ENCODE results near the gene DIAPH3. TPM values are rescaled to one million over a fixed set of nuclear protein-coding genes. Genes with fewer than 3 reads are reported as not detected.

Gene DIAPH3
- total and polyA plus RNA-seq, 7 experiments from 2014 or later = 0.37 to 17.5 TPM; not detected in 5

DNA sequence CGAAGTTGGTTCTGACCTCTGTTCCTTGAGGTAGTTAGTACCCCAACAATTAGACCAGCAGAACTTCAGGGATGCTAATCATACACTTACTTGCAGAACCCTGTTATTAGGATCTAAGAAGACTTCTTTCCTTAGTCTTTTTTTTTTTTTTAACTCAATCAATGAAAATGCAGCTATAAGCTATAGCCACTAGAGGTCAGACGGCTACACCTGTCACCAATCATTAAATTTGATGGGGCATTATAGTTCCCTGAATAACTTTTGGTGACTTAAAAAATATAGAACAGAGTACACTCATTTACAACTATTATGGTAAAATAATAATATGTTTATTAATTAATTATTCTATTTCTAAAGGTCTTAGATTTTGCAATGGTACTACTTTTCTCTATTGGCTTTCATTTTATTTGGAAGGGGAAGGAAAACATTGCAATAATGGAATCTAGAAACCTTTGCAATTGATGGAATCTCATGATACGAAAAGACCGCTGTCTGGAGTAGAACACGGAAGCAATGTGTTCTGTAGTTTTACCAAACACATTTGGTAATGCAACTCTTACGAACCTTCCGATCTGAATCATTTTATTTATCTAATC lies 483.2 kb downstream of the DIAPH3 start:
- no peaks in the 10 kb centered on the region for H3K27me3 Mint-ChIP-seq
- intact Hi-C loops (cut with micrococcal nuclease) = loop anchor here (1.0 to 10.0 kb wide), 6 partner anchors 484 to 751 kb away; partner anchors contain the start of gene DIAPH3 (in 1 of the 2)
- peak in 4 of 9 donors; percentile 3 to 23 (median 4) for DNase-seq
- H3K36me3 ChIP-seq (ENCODE audit: control insufficient read depth in 2 of 3, insufficient read depth in 3 of 3, low read length in 3 of 3) = no peaks in the 10 kb centered on the region
- no peak overlapping the region for H3K4me3 Mint-ChIP-seq
- no peak overlapping the region for H3K4me3 ChIP-seq (ENCODE audit: low read length)
- no peak overlapping the region for H3K27ac ChIP-seq (ENCODE audit: low read depth, low read length)
- H3K36me3 Mint-ChIP-seq = no peaks in the 10 kb centered on the region
- POLR2A ChIA-PET = no interaction called here
- H3K27me3 ChIP-seq (ENCODE audit: control insufficient read depth in 2 of 2, insufficient read depth in 2 of 2, low read length in 2 of 2) = no peaks in the 10 kb centered on the region
- no peaks in the 10 kb centered on the region for H3K9me3 Mint-ChIP-seq
- H3K9me3 ChIP-seq (ENCODE audit: control insufficient read depth in 2 of 3, low read length in 3 of 3) = no peaks in the 10 kb centered on the region
- CTCF ChIA-PET = interaction anchor here (0.6 to 6.3 kb wide), 5 partner anchors 10 to 750 kb away, joined by 3 to 40 read pairs (median 4); no protein-coding TSS in a partner anchor
- no peak overlapping the region for H3K27ac Mint-ChIP-seq
- H3K4me1 ChIP-seq (ENCODE audit: control insufficient read depth in 2 of 2, insufficient read depth in 2 of 2, low read length in 2 of 2) = no peaks in the 10 kb centered on the region
- peaks cover 0 to 4% (median 4%) of the 10 kb centered on the region in 7 donors for H3K4me1 Mint-ChIP-seq
- ATAC-seq = no peak

DNA sequence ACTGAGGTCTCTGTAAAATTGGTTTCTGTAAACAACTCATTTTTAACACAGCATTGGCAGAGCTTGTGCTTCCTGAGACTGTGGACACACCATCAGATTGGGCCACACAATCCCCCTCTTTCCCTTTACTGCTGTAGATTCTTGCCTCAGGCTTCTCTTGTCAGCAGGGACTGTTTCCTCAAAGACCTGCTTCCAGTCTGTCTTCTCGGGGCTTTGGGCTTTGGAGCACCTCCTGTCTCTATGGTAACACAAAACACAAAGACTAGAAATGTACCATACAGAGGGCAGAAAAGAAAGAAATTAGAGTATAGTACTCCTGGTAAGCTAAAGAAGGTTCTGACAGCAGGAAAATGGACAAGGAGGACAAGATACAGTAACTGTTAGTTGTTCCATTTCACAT lies 484.5 kb downstream of the DIAPH3 start:
- Mint-ChIP-seq H3K36me3 (no peaks in the 10 kb centered on the region), H3K27ac (no peak overlapping the region), H3K4me3 (no peak overlapping the region), H3K9me3 (no peaks in the 10 kb centered on the region), H3K27me3 (no peaks in the 10 kb centered on the region), H3K4me1 (peaks cover 0 to 4% (median 4%) of the 10 kb centered on the region in 7 donors)
- ATAC-seq (no peak), DNase-seq (no peak)
- ChIA-PET CTCF (interaction anchor here (0.7 to 6.3 kb wide), 3 partner anchors 288 to 775 kb away, joined by 3 to 40 read pairs (median 5); no protein-coding TSS in a partner anchor), POLR2A (no interaction called here)
- intact Hi-C loops (cut with micrococcal nuclease) = no loop called here
- H3K9me3 ChIP-seq (ENCODE audit: control insufficient read depth in 2 of 3, low read length in 3 of 3) = no peaks in the 10 kb centered on the region
- no peaks in the 10 kb centered on the region for H3K27me3 ChIP-seq (ENCODE audit: control insufficient read depth in 2 of 2, insufficient read depth in 2 of 2, low read length in 2 of 2)
- no peak overlapping the region for H3K4me3 ChIP-seq (ENCODE audit: low read length)
- no peaks in the 10 kb centered on the region for H3K4me1 ChIP-seq (ENCODE audit: control insufficient read depth in 2 of 2, insufficient read depth in 2 of 2, low read length in 2 of 2)
- H3K36me3 ChIP-seq (ENCODE audit: control insufficient read depth in 2 of 3, insufficient read depth in 3 of 3, low read length in 3 of 3) = no peaks in the 10 kb centered on the region
- H3K27ac ChIP-seq (ENCODE audit: low read depth, low read length) = no peak overlapping the region

DNA sequence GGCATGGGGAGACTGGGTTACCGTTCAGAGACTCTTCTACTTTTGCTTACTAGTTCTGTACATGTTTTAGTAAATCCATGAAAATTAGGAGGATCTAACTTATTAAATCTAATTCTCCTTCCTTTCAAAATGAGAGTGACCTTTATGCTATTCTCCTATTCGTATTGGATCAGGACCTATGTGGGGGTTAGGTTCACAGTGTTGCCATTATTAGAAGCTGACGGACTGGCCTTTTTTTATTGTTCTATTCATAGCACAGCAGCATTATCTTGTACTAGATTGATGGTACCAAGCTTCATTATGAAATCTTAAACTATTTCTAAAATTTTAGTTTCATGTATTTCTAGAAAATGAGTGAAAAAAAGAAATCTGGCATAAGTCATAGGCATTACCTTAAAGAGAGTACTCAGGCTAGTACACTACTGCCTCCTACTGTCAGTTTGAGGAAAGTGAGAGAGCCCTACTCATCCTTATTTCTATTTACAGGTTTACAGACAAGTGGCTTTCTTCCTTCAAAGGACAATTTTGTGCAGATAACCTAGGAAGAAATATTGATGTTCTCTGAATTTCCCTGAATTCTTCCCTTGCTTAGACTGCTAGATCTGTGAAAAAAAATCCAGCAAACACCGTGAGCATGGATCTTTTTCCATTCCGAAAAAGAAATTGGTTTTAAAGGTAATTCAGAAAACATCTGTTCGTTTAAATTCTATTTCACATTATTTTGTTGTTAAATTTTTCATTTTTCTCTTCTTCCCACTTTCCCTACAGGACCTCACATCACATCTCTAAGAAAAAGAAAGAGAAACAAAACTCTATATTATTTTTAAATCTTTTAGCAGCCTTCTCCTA lies 485.5 kb downstream of the DIAPH3 start:
- POLR2A ChIA-PET = interaction anchor here (1.0 kb wide), 1 partner anchor 287 kb away, joined by 3 read pairs; no protein-coding TSS in a partner anchor
- Histone ChIP-seq H3K9me3 (ENCODE audit: control insufficient read depth in 2 of 3, low read length in 3 of 3) (no peaks in the 10 kb centered on the region), H3K4me1 (ENCODE audit: control insufficient read depth in 2 of 2, insufficient read depth in 2 of 2, low read length in 2 of 2) (no peaks in the 10 kb centered on the region), H3K36me3 (ENCODE audit: control insufficient read depth in 2 of 3, insufficient read depth in 3 of 3, low read length in 3 of 3) (no peaks in the 10 kb centered on the region), H3K27me3 (ENCODE audit: control insufficient read depth in 2 of 2, insufficient read depth in 2 of 2, low read length in 2 of 2) (no peaks in the 10 kb centered on the region), H3K4me3 (ENCODE audit: low read length) (no peak overlapping the region), H3K27ac (ENCODE audit: low read depth, low read length) (no peak overlapping the region)
- Mint-ChIP-seq H3K27ac (peak overlapping the region in 1 of 9 donors; percentile 48), H3K27me3 (no peaks in the 10 kb centered on the region), H3K9me3 (no peaks in the 10 kb centered on the region), H3K36me3 (no peaks in the 10 kb centered on the region), H3K4me1 (peaks cover 0 to 5% (median under 1%) of the 10 kb centered on the region in 7 donors), H3K4me3 (no peak overlapping the region)
- CTCF ChIA-PET = interaction anchor here (0.7 to 6.3 kb wide), 4 partner anchors 53 to 776 kb away, joined by 3 to 40 read pairs (median 4); no protein-coding TSS in a partner anchor
- peak; percentile 67 for ATAC-seq
- DNase-seq = peak in 5 of 9 donors; percentile 21 to 34 (median 22)
- intact Hi-C loops (cut with micrococcal nuclease) = loop anchor here (1.0 kb wide), 2 partner anchors 228 to 287 kb away; no protein-coding TSS in a partner anchor

DNA sequence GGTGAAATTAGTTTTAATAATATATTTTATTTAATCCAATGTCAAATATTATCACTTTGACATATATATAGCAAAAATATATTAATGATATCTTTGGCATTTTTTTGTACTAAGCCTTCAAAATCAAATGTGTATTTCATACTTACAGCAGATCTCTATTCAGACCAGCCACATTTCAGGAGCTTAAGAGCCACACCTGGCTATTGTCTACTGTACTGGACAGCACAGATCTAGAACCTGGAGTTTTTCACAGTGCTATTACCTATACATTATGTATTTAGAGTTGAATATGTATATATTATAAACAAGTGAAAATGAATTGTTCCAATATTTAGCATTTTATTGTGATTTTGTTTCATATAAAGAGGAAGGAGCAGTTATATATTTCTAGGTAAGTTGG lies 486.3 kb downstream of the DIAPH3 start:
- CTCF ChIA-PET = interaction anchor here (1.0 to 6.3 kb wide), 3 partner anchors 54 to 754 kb away, joined by 4 to 40 read pairs (median 5); no protein-coding TSS in a partner anchor
- no peak overlapping the region for H3K27ac Mint-ChIP-seq
- Histone ChIP-seq H3K27ac (ENCODE audit: low read depth, low read length) (no peak overlapping the region), H3K4me3 (ENCODE audit: low read length) (no peak overlapping the region), H3K36me3 (ENCODE audit: control insufficient read depth in 2 of 3, insufficient read depth in 3 of 3, low read length in 3 of 3) (no peaks in the 10 kb centered on the region), H3K4me1 (ENCODE audit: control insufficient read depth in 2 of 2, insufficient read depth in 2 of 2, low read length in 2 of 2) (no peaks in the 10 kb centered on the region), H3K27me3 (ENCODE audit: control insufficient read depth in 2 of 2, insufficient read depth in 2 of 2, low read length in 2 of 2) (no peaks in the 10 kb centered on the region), H3K9me3 (ENCODE audit: control insufficient read depth in 2 of 3, low read length in 3 of 3) (no peaks in the 10 kb centered on the region)
- POLR2A ChIA-PET = interaction anchor here (1.0 kb wide), 1 partner anchor 286 kb away, joined by 3 read pairs; no protein-coding TSS in a partner anchor
- H3K27me3 Mint-ChIP-seq = no peaks in the 10 kb centered on the region
- DNase-seq (no peak), ATAC-seq (no peak)
- peaks cover 0 to 11% (median 0%) of the 10 kb centered on the region in 7 donors for H3K4me1 Mint-ChIP-seq
- no peaks in the 10 kb centered on the region for H3K36me3 Mint-ChIP-seq
- H3K4me3 Mint-ChIP-seq = no peak overlapping the region
- intact Hi-C loops (cut with micrococcal nuclease) = no loop called here
- H3K9me3 Mint-ChIP-seq = no peaks in the 10 kb centered on the region

DNA sequence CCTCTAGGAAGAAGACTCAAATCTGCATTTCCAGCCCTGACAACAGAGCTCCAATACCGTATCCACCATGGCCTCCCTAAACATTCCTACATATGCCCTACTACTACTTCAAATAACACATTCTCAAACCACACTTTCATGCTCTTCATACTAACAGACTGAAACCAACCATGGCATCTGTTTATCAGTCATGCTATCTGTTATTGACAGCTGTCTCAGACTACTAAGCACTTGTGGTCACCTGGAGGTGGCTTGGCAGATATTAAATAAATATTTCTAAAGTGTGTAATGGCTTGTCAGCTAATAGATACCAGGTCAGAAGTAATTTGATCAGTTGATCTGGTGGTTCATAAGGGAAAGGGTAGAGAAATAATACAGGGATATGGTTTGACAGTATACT lies 489.1 kb downstream of the DIAPH3 start:
- Histone ChIP-seq H3K4me3 (ENCODE audit: low read length) (no peak overlapping the region), H3K36me3 (ENCODE audit: control insufficient read depth in 2 of 3, insufficient read depth in 3 of 3, low read length in 3 of 3) (no peaks in the 10 kb centered on the region), H3K4me1 (ENCODE audit: control insufficient read depth in 2 of 2, insufficient read depth in 2 of 2, low read length in 2 of 2) (no peaks in the 10 kb centered on the region), H3K9me3 (ENCODE audit: control insufficient read depth in 2 of 3, low read length in 3 of 3) (no peaks in the 10 kb centered on the region), H3K27me3 (ENCODE audit: control insufficient read depth in 2 of 2, insufficient read depth in 2 of 2, low read length in 2 of 2) (no peaks in the 10 kb centered on the region), H3K27ac (ENCODE audit: low read depth, low read length) (no peak overlapping the region)
- no peak for ATAC-seq
- H3K27me3 Mint-ChIP-seq = no peaks in the 10 kb centered on the region
- no peak for DNase-seq
- ChIA-PET CTCF (interaction anchor here (6.3 kb wide), 1 partner anchor 283 kb away, joined by 40 read pairs; no protein-coding TSS in a partner anchor), POLR2A (no interaction called here)
- H3K4me1 Mint-ChIP-seq = peaks cover 0 to 15% (median 4%) of the 10 kb centered on the region in 7 donors
- H3K4me3 Mint-ChIP-seq = no peak overlapping the region
- no peaks in the 10 kb centered on the region for H3K36me3 Mint-ChIP-seq
- H3K27ac Mint-ChIP-seq = no peak overlapping the region
- H3K9me3 Mint-ChIP-seq = no peaks in the 10 kb centered on the region
- intact Hi-C loops (cut with micrococcal nuclease) = no loop called here

DNA sequence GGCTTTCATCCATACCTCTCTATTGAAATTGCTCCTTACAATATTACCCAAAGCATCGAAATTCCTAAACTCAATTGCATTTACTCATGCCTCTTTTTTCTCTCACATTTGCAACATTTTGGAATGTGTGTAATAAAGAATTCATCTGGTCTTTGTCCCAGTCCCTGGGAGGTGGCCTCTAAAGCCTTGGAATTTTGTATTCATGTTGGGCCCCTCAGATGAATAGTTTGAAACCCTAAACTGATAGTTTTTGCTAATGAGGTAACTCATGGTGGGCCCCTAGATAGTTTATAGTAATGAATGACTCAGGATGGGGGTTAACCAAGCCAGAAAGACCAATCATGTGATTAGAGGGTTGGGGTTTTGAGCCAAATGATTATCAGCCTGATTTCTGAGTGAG lies 490.4 kb downstream of the DIAPH3 start:
- ChIA-PET CTCF (no interaction called here), POLR2A (no interaction called here)
- Mint-ChIP-seq H3K27ac (no peak overlapping the region), H3K27me3 (no peaks in the 10 kb centered on the region), H3K4me3 (no peak overlapping the region), H3K4me1 (peaks cover 0 to 15% (median 4%) of the 10 kb centered on the region in 7 donors), H3K36me3 (no peaks in the 10 kb centered on the region), H3K9me3 (no peaks in the 10 kb centered on the region)
- H3K9me3 ChIP-seq (ENCODE audit: control insufficient read depth in 2 of 3, low read length in 3 of 3) = no peaks in the 10 kb centered on the region
- H3K27me3 ChIP-seq (ENCODE audit: control insufficient read depth in 2 of 2, insufficient read depth in 2 of 2, low read length in 2 of 2) = no peaks in the 10 kb centered on the region
- no peak overlapping the region for H3K27ac ChIP-seq (ENCODE audit: low read depth, low read length)
- no peaks in the 10 kb centered on the region for H3K36me3 ChIP-seq (ENCODE audit: control insufficient read depth in 2 of 3, insufficient read depth in 3 of 3, low read length in 3 of 3)
- ATAC-seq (no peak), DNase-seq (no peak)
- no peak overlapping the region for H3K4me3 ChIP-seq (ENCODE audit: low read length)
- intact Hi-C loops (cut with micrococcal nuclease) = no loop called here
- no peaks in the 10 kb centered on the region for H3K4me1 ChIP-seq (ENCODE audit: control insufficient read depth in 2 of 2, insufficient read depth in 2 of 2, low read length in 2 of 2)
